ENCODE data around the gene UCKL1. TPM values are rescaled to one million over a fixed set of nuclear protein-coding genes. Genes with fewer than 3 reads are reported as not detected.

UCKL1 gene
- total RNA-seq, 2 experiments from 2014 or later: 25.6 to 42.6 TPM

DNA sequence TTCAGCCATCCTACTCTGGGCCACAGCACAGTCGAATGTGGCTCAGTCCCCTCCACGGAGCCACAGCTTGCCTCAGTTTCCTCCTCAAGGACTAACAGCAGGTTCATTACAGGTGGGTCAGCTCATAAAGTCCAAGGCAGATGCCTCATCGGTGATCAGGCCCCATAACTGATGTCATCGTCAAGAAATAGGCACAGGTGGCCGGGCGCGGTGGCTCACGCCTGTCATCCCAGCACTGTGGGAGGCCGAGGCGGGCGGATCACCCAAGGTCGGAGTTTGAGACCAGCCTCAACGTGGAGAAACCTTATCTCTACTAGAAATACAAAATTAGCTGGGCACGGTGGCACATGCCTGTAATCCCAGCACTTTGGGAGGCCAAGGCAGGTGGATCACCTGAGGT lies 3.4 kb downstream of the UCKL1 start:
- H3K4me2 ChIP-seq (ENCODE audit: low read length): no peak overlapping the region
- peaks cover 40% of the 10 kb centered on the region for H3K4me1 ChIP-seq (ENCODE audit: insufficient read depth, low read length, poor library complexity, severe bottlenecking)
- no peak for DNase-seq (ENCODE audit: low spot score)
- TF ChIP-seq, protein P1, sequence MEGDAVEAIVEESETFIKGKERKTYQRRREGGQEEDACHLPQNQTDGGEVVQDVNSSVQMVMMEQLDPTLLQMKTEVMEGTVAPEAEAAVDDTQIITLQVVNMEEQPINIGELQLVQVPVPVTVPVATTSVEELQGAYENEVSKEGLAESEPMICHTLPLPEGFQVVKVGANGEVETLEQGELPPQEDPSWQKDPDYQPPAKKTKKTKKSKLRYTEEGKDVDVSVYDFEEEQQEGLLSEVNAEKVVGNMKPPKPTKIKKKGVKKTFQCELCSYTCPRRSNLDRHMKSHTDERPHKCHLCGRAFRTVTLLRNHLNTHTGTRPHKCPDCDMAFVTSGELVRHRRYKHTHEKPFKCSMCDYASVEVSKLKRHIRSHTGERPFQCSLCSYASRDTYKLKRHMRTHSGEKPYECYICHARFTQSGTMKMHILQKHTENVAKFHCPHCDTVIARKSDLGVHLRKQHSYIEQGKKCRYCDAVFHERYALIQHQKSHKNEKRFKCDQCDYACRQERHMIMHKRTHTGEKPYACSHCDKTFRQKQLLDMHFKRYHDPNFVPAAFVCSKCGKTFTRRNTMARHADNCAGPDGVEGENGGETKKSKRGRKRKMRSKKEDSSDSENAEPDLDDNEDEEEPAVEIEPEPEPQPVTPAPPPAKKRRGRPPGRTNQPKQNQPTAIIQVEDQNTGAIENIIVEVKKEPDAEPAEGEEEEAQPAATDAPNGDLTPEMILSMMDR (conservative IDR thresholded peaks at IDR 0.05; ENCODE audit: low read length): no peak
- no peak for TF ChIP-seq EZH2phosphoT487 (IDR thresholded peaks at IDR 0.05; ENCODE audit: borderline replicate concordance, low read depth, low read length)
- BruUV-seq (replicated peaks): no TSS peak
- H3K27ac ChIP-seq (ENCODE audit: low read depth, low read length, poor library complexity, severe bottlenecking): no peak overlapping the region
- no peaks in the 10 kb centered on the region for H3K9me2 ChIP-seq (ENCODE audit: insufficient read depth, low read length)
- H3K79me2 ChIP-seq (ENCODE audit: insufficient read depth, low read depth, low read length): peaks cover 36% of the 10 kb centered on the region; the same call in 1 of the 2 replicates
- no peaks in the 10 kb centered on the region; the same call in 1 of the 2 replicates for H3K36me3 ChIP-seq (ENCODE audit: insufficient read depth, low read length)
- no peak overlapping the region for H3K4me3 ChIP-seq (ENCODE audit: low read depth, low read length, poor library complexity, severe bottlenecking)
- POLR2A ChIA-PET: no interaction called here
- CTCF ChIA-PET (ENCODE audit: unreplicated experiment): no interaction called here
- H4K20me1 ChIP-seq (ENCODE audit: insufficient read depth, low read length): no peaks in the 10 kb centered on the region
- intact Hi-C loops (cut with micrococcal nuclease; ENCODE audit: unreplicated experiment): no loop called here
- no peaks in the 10 kb centered on the region for H3K9me3 ChIP-seq (ENCODE audit: low read length)
- no peak overlapping the region for H2AFZ ChIP-seq (ENCODE audit: low read length)

- ChIA-PET POLR2A (no interaction called here), CTCF (ENCODE audit: unreplicated experiment) (interaction anchor here (0.6 kb wide), 1 partner anchor 37 kb away, joined by 3 read pairs; no protein-coding TSS in a partner anchor)
- Histone ChIP-seq H3K27ac (ENCODE audit: low read depth, low read length, poor library complexity, severe bottlenecking) (no peak overlapping the region), H3K4me1 (ENCODE audit: insufficient read depth, low read length, poor library complexity, severe bottlenecking) (peaks cover 34% of the 10 kb centered on the region), H4K20me1 (ENCODE audit: insufficient read depth, low read length) (no peaks in the 10 kb centered on the region), H3K9me2 (ENCODE audit: insufficient read depth, low read length) (no peaks in the 10 kb centered on the region), H3K4me2 (ENCODE audit: low read length) (no peak overlapping the region), H3K79me2 (ENCODE audit: insufficient read depth, low read depth, low read length) (peaks cover 38% of the 10 kb centered on the region; the same call in 1 of the 2 replicates), H3K36me3 (ENCODE audit: insufficient read depth, low read length) (no peaks in the 10 kb centered on the region; the same call in 1 of the 2 replicates), H3K4me3 (ENCODE audit: low read depth, low read length, poor library complexity, severe bottlenecking) (no peak overlapping the region), H3K9me3 (ENCODE audit: low read length) (no peaks in the 10 kb centered on the region), H2AFZ (ENCODE audit: low read length) (no peak overlapping the region)
- BruUV-seq (replicated peaks): no TSS peak
- intact Hi-C loops (cut with micrococcal nuclease; ENCODE audit: unreplicated experiment): no loop called here
- TF ChIP-seq EZH2phosphoT487 (IDR thresholded peaks at IDR 0.05; ENCODE audit: borderline replicate concordance, low read depth, low read length): no peak
- TF ChIP-seq, protein P1 (conservative IDR thresholded peaks at IDR 0.05; ENCODE audit: low read length): no peak
- DNase-seq (ENCODE audit: low spot score): no peak
Measured at GRCh38 chr20:63952210-63952535, 4.0 kb downstream of the UCKL1 start.

DNA sequence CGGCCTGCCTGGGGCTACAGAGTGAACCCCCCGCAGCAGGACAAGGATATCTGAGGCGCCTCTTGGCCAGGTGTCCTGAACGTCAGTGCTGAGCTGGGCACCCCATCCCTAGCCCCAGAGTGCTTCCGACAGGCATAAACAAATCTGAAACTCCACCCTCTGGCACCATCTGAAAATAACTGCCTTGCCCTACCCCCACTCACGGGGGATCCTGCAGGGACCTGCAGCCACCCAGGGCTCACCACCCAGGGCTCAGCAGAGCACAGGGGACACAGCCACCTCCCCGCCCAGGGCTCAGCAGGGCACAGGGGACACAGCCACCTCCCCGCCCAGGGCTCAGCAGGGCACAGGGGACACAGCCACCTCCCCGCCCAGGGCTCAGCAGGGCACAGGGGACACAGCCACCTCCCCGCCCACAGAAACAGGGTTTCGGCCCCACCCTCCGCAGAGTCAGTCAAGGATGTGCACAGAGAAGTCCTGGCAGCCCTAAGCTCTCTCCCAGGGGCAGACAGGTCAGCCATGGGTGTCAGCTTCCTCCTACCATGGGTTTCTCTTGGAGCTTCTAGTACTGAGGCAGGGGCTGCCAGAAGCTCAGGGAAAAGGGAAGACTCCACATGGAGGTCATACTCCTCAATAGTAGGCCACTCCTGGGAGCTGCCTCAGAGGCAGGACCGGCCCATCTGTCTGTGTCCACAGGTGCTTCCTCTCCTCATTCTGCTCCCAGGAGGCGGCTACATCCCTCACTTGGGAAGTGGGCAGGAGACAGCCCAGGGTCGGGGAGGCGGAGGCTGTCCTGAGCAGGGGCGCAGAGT lies 4.6 kb downstream of the UCKL1 start:
- intact Hi-C loops (cut with micrococcal nuclease; ENCODE audit: unreplicated experiment): no loop called here
- Histone ChIP-seq H3K4me3 (ENCODE audit: low read depth, low read length, poor library complexity, severe bottlenecking) (no peak overlapping the region), H3K27ac (ENCODE audit: low read depth, low read length, poor library complexity, severe bottlenecking) (no peak overlapping the region), H3K4me1 (ENCODE audit: insufficient read depth, low read length, poor library complexity, severe bottlenecking) (peaks cover 28% of the 10 kb centered on the region), H3K9me3 (ENCODE audit: low read length) (no peaks in the 10 kb centered on the region), H2AFZ (ENCODE audit: low read length) (no peak overlapping the region), H3K36me3 (ENCODE audit: insufficient read depth, low read length) (no peaks in the 10 kb centered on the region; the same call in 1 of the 2 replicates), H3K79me2 (ENCODE audit: insufficient read depth, low read depth, low read length) (peaks cover 38% of the 10 kb centered on the region; the same call in 1 of the 2 replicates), H4K20me1 (ENCODE audit: insufficient read depth, low read length) (no peaks in the 10 kb centered on the region), H3K4me2 (ENCODE audit: low read length) (no peak overlapping the region), H3K9me2 (ENCODE audit: insufficient read depth, low read length) (no peaks in the 10 kb centered on the region)
- TF ChIP-seq, protein P1 (conservative IDR thresholded peaks at IDR 0.05; ENCODE audit: low read length): no peak
- TF ChIP-seq EZH2phosphoT487 (IDR thresholded peaks at IDR 0.05; ENCODE audit: borderline replicate concordance, low read depth, low read length): no peak
- no TSS peak for BruUV-seq (replicated peaks)
- ChIA-PET POLR2A (no interaction called here), CTCF (ENCODE audit: unreplicated experiment) (interaction anchor here (0.6 kb wide), 1 partner anchor 36 kb away, joined by 3 read pairs; no protein-coding TSS in a partner anchor)
- DNase-seq (ENCODE audit: low spot score): no peak

Data from OCI-LY7 (cell line).